Limb (tissue), 2 donors: ENCODE measurements around the gene SLCO6A1.

Experiments used
- DNase-seq, 2 donors: peaks; one replicate each; pipeline ENCODE4 v3.0.0-alpha.2; 2016; ENCODE audit errors: extremely low spot score in 2 of 2

Gene SLCO6A1

GRCh38 chr5:102481054-102481715 is 17.6 kb downstream of the SLCO6A1 start:
- DNase-seq, result no peak

DNA sequence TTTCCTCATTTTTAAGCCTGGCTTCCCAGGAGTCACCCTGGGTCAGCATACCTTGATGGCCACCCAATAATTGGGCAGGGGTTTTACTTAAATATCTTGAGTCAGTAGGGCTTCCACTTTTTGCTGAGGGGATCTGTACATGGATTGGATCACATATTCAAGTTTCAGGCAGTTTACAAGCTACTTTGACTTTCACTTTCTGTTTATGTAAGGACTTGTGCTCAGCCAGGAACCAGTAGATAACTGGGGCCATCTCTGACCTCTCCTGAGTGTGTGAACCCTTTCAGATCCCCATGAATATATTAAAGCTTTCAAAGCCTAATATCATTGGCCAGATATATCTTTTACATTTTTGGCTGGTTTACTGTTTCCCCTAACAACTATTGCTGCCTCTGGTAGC is 45.1 kb downstream of the SLCO6A1 start:
- no peak for DNase-seq

DNA sequence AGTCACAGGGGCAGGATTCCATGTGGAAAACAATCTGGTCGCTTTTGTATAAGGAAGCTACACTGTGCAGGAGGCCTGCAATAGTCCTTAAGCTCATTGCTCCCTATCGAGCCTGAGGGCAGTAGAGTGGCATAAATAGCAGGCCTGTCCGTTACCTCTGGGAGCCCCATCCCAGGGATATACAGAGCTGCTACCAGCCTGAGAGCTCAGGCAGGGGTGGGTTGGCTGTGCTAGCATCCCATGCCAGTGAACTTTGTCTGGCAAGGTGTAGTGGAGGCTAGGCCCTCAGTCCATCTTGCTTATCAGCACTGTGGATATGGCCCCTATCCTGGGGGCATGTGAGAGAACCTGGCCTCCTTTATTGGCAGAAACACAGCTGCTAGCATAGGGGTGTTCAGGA is 47.7 kb downstream of the SLCO6A1 start:
- DNase-seq, result no peak

DNA sequence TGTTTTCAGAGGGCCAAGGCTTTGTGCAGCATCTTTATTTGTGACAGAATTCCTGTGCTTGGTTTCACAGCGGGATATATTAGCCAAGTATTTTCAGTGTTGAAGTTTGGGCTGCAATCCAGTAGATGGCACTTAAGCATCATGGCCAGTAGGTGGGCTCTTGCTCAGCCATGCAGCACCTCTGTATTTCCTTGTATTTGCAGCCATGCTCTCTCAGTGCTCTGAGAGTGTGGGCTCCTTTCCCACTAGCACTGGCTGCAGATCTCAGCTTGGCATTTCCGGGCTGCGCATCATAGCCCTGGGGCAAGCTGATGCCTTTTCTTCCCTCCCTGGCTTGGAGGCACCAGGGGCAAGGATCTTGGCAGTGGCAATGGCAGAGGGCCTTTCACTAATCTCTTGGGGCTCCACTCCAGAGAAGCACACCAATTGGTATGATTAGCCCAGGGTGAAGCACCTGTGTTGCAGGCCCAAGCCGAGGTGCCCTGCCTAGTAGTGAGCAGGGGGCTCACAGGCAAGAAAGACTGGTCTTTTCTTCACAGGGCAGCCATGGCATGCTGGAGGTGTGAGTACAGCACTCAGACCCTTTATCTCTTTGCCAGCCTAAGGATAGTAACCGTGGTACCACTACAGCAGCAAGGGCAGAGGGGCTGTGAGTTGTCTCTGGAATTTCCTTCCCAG is 48.3 kb downstream of the SLCO6A1 start:
- no peak for DNase-seq

GRCh38 chr5:102433473-102433872 is 65.3 kb downstream of the SLCO6A1 start:
- DNase-seq, result no peak

- no peak for DNase-seq
These were observed 77.2 kb downstream of the SLCO6A1 start for GRCh38 chr5:102421647-102422046.

- no peak for DNase-seq
These were observed 80.3 kb downstream of the SLCO6A1 start for GRCh38 chr5:102418531-102418930.

GRCh38 chr5:102414448-102414847 is 84.4 kb downstream of the SLCO6A1 start:
- DNase-seq, result no peak

DNA sequence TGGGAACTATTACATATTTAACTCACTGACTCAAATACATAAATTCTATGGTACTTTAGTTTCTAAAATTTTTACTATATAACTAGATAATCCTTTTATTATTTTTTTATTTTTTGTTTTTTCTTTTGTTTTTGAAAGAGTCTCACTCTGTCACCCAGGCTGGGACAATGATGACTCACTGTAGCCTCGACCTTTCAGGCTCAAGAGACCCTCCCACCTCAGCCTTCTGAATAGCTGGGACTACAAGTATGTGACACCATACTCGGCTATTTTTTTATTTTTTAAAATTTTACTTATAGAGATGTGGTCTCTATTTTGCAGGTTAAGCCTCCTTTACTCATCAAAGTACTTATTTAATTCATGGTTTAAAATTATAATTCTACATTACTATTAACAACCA is 110.6 kb downstream of the SLCO6A1 start:
- no peak for DNase-seq

DNA sequence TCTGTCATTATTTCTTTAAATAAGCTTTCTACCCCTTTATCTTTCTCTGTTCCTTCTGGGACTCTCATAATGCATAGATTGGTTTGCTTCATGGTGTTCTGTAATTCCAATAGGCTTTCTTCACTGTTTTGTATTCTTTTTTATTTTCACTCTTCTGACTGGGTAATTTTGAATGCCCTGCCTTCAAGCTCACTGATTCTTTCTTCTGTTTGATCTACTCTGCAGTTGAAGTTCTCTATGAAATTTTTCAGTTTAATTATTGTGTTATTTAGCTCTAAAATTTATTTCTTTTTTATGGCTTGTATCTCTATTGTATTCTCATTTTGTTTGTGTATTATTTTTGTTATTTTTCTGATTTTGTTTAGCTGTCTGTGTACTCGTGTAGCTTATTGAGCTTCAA is 113.4 kb downstream of the SLCO6A1 start:
- DNase-seq, result no peak

DNA sequence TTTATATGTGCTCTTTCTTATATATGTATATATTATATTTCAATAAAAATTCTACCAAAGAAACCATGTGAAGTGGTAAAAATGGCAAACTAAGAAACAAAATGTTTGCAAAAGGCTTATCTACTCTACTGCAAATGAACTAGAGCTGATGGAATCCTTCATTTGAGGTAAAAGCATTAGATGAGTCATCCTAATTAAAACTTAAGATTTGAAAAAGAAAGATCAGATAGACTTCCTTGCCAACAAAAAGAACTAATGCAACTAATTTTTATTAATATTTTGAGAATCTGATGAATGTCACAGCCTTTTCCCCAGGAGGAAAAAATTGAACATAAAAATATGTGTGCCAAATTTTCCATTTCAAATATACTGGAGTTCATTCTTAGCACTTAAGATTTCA is 118.6 kb downstream of the SLCO6A1 start:
- DNase-seq, result no peak

GRCh38 chr5:102375876-102376275 is 122.9 kb downstream of the SLCO6A1 start:
- DNase-seq, result no peak

- DNase-seq, result no peak
These were observed 123.5 kb downstream of the SLCO6A1 start for GRCh38 chr5:102375272-102375671.

DNA sequence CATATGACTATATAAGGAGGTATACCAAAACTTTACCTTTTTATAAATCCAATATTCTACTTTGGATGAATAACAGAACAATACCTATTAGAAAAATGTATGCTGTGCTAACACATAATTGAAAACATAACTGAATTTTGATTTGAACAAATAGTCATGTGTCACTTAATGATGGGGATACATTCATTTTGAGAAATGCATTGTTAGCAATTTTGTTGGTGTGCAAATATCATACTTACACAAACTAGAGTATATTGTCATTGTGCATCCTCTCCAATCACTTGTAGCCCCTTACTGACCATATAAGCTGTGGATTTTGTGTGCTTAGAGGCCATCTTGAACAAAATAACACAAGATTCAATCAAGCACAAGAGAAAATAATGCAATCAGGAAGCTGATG is 130.4 kb downstream of the SLCO6A1 start:
- DNase-seq, result no peak

DNA sequence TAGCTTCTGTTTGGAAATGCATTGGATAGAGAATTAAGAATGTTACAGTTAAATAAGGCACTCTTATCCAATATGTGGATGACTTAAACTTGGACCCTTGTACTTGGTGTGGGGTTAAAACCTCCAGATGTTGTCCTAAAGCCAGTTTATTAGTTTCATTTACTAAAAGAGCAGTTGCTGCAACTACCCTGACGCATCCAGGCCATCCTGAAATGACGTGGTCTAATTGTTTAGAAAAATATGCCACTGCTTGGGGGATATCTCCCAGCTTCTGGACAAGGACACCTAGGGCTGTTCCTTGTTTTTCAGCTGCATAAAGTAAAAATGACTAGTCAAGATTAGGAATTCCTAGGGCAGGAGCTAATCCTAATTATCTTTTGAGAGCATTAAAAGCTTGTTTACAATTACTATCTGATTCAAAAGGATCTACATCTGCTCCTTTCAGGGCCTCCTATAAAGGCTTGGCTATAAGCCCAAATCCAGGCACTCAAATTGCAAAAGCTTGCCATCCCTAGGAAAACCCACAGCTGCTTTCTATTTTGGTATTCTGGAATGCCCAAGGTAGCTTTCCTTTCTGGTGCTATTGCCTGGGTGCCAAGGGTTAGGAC is 157.0 kb downstream of the SLCO6A1 start:
- peak in 1 of 2 donors; percentile 14 for DNase-seq

GRCh38 chr5:102324714-102325113 is 174.1 kb downstream of the SLCO6A1 start:
- DNase-seq, result peak in 1 of 2 donors; percentile 8
